ENCODE data around the gene MYBPC2. TPM values are rescaled to one million over a fixed set of nuclear protein-coding genes. Genes with fewer than 3 reads are reported as not detected.

Gene MYBPC2
- total and polyA plus RNA-seq, 9 of the 15 experiments (the other 6 are each of a cell fraction or from before 2014, with no cell fraction given): 0.01 to 0.14 (median 0.04) TPM; not detected in 6

- FAIRE-seq (no peak), ATAC-seq (no peak), DNase-seq (ENCODE audit: extremely low read depth in 1 of 4, low spot score in 3 of 4) (no peak)
- Histone ChIP-seq H3K4me2 (ENCODE audit: insufficient read depth, low read length) (no peak overlapping the region), H2AFZ (ENCODE audit: low read depth, low read length) (no peak overlapping the region), H3K4me3 (no peak overlapping the region), H3K9ac (ENCODE audit: insufficient read depth in 1 of 2, low read depth in 2 of 2, low read length in 2 of 2) (peak overlapping the region in 1 of 2 experiments; percentile 45; a peak in 1 of 4 replicates), H3K9me1 (ENCODE audit: control insufficient read depth, insufficient read depth, low read length) (no peaks in the 10 kb centered on the region), H3K36me3 (ENCODE audit: control insufficient read depth, insufficient read depth, low read length) (no peaks in the 10 kb centered on the region), H3K27me3 (ENCODE audit: control insufficient read depth in 2 of 2, insufficient read depth in 2 of 2, low read length in 2 of 2) (peaks cover 12 to 21% of the 10 kb centered on the region in 2 experiments; a peak in 4 of 5 replicates), H4K20me1 (replicated peaks; ENCODE audit: control insufficient read depth, insufficient read depth, low read length) (no peaks in the 10 kb centered on the region), H3K27ac (ENCODE audit: extremely low read depth, low read depth, low read length) (no peak overlapping the region), H3K4me1 (replicated peaks in 1 of 2; ENCODE audit: control insufficient read depth in 2 of 2, insufficient read depth in 2 of 2, low read length in 2 of 2) (peaks cover 0 to 11% of the 10 kb centered on the region in 2 experiments; a peak in 2 of 5 replicates), H3K79me2 (ENCODE audit: control insufficient read depth, insufficient read depth, low read length) (no peaks in the 10 kb centered on the region), H3K9me3 (replicated peaks; ENCODE audit: control insufficient read depth, insufficient read depth, low read depth, low read length) (no peaks in the 10 kb centered on the region)
- WGBS (ENCODE audit: insufficient coverage, low coverage, missing lambda C conversion rate): 9% methylated on average over 14 of the region's 14 CpGs
- no TSS peak for BruUV-seq (replicated peaks)
- ChIA-PET CTCF (ENCODE audit: low intra/inter-chr PET ratio) (no interaction called here), POLR2A (interaction anchor here (1.1 kb wide), 1 partner anchor 71 kb away, joined by 3 read pairs; no protein-coding TSS in a partner anchor)
- in situ Hi-C loops (cut with MboI): no loop called here
- intact Hi-C loops (cut with micrococcal nuclease): no loop called here
- TF ChIP-seq PATZ1 (CRISPR knock-in tag; IDR thresholded peaks at IDR 0.05; ENCODE audit: borderline replicate concordance) (no peak), CBFA2T3 (IDR thresholded peaks at IDR 0.05) (0 out of 2 replicates have a peak, but pooled peaks have one; percentile 21), CBFA2T2 (conservative IDR thresholded peaks at IDR 0.05) (0 out of 2 replicates have a peak, but pooled peaks have one; percentile 5), NFIC (IDR thresholded peaks at IDR 0.05) (peak; percentile 9; the same call in 1 of the 2 replicates)
These were observed 16.7 kb downstream of the MYBPC2 start for GRCh38 chr19:50449236-50449899.

All from K562 (cell line).